GM19397 (cell line): ENCODE data around the gene AADAT.
A peak's percentile ranks its signal among the peaks of the same experiment; 100 is the strongest.

ENCODE experiments used
- ATAC-seq: cut with Tn5 transposase; IDR thresholded peaks from one replicate; pipeline ENCODE4 v1.9.1; 2021; ENCODE audit warnings: mild to moderate bottlenecking, moderate library complexity; ENCODE audit not compliant: unreplicated experiment

The AADAT gene

GRCh38 chr4:170035845-170036244, 53.9 kb downstream of the AADAT start:
- ATAC-seq = no peak

- ATAC-seq = no peak
Measured at GRCh38 chr4:170035231-170035630, 54.5 kb downstream of the AADAT start.

GRCh38 chr4:170033999-170034398, 55.8 kb downstream of the AADAT start:
- ATAC-seq = no peak

DNA sequence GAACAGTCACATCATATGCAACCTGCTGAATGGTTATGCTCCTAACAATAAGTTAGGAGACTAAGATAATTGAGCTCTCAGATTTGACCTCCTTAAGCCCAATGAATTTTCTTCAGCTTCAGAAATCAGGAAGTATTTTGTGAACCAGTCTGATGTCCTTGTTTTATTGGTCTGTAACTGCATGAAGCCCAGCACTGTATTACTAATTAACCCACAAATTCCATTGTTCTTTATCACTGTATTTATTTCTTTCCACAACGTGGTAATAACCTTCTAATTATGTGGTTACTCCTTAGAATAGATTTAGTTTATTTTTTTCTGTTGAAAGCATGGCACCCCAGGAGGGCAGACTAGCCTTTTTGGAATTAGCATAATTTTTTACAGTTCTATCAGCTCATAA, 59.6 kb downstream of the AADAT start:
- no peak for ATAC-seq

GRCh38 chr4:170027181-170027829, 62.5 kb downstream of the AADAT start:
- peak; percentile 62 for ATAC-seq

DNA sequence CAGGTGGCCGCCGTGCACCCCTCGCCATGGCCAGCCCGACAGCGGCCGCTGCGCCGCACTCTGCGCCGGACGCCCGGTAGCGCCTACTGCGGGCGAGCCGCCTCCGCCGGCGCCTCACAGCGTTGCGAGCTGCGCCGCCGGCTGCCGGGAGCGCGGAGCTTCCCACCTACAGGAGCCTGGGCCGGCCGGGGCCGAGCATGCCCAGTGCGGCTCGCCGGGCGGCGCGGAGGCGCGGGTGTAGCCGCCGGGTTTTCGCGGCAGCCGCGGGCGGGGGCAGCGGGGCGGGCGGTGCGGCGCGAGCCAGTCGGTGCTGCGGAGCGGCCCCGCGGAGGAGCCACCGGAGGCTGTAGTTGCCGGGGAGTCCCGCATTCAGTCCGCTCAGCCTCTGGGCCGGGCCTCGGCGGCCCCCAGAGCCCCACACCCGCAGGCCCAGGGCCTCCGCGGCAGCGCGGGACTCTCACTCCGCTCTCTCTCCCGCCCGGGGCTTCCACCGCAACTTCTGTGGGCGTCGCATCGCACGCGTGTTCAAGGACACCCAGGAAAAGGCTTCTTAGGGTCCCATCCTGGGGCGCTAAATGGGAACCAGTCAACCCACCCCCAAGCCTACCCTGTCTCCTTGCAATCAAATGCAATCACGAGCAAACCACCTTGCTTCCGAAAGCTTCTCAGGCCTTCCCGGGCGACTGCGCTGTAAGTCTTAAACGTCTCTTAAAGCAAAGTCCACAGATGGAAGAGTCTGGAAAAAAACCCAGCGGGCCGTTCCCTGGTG, 63.3 kb downstream of the AADAT start, which contains the start of gene MFAP3L:
Gene MFAP3L (minus strand): TSS at position 143 of the 769 bp plus-strand sequence. CDS start 20,518 bp downstream, outside the sequence.
- ATAC-seq = peak; percentile 91

DNA sequence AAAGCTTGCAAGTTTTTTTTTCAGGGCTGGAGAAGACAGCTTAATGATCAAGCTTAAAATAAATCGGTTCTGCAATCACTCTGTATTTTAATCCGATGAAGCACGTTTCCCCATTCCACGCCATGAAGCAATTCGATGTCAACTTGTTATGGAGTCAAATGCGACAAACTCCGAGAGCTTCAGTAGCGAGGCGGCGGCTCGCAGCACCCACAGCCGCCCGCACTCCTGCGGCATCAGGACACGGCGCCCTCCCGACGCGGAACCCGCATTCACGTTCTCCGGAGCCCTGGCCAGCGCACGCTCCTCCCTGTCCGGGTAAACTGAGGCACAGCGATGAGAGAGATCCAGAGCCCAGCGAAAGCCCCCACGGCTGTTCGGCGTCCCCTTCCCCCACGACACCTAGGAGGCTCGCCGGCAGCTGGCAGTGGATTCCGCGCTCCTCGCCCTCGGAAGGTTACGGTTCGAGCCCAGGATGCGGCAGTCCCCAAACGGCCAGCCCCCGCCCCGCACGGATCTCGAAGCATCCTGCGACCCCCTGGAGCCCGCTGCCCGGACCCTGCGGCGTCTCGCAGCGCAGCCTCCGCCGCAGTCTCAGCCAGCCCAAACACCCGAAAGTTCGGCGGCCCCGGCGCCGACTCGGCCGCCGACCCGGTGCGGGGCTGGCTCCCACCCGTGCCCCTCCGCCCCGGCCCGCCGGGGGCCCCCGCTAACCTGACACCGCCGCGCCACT, 64.1 kb downstream of the AADAT start:
- ATAC-seq = no peak

GRCh38 chr4:170022211-170022610, 67.5 kb downstream of the AADAT start:
- no peak for ATAC-seq

DNA sequence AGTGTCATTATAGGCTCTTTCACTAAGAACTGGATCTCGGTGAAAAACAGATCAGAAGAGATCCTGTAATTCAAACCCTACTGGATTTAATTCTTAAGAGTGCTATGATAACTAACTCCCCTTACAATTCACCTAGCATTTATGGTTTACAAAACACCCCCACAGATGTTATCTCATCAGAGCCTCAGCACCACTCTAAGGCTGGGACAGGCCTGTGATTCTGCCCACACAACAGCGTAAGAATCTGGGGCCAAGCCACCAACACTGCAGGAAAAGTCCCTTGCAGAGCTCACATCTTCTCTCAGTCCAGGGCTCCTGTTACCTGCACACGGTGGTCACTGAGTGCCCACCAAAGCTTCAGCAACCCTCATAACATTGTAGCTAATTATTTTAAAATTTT, 72.5 kb downstream of the AADAT start:
- ATAC-seq = no peak

DNA sequence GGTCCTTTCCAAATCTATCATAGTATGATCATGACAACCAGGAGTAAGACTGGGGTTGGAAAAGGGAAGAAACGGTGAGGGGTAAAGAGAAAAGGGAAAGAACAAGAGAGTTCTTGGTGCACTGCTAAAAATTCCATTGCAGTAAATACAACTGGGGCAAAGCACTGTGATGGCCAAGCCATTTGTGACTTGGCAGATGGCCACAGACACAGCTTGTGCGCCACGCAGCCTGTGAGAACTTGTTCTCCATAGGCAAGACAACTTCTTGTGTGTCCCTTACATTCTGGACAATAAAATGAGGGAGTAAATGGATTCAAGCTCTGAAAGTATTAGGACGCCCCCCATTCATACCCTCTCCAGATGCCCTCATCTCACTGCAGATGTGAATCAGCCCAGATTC, 74.5 kb downstream of the AADAT start:
- ATAC-seq = no peak

DNA sequence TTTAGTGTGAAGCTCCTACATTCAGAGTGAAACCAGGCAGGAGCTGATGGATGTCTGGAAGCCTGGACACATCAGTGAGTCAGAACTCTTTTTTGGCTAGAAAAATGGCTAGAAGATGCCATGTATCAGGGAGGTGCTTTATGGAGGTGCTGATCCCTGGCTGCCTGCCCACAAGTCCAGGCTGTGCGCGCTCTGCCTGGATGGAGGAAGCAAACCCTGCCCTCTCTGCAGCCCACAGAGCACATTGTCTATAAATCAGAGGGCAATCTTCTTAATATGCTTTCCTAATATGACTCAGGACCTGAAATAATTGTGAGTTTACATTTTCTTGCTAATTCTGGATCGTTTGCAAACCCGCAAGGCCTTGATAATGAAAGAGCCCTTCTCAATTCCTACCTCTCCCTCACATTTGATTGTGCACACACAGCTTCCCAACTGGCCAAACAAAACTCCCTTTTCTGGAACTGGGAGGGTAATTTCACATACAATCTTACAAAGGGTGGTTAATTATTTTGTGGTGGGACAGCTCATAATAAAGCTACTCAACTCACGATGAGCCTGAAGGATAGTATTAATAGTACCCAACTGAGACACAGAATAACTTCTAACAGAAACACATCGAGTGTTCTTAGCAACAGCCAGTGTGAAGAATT, 75.3 kb downstream of the AADAT start:
- ATAC-seq = no peak

GRCh38 chr4:170012629-170012958, 77.2 kb downstream of the AADAT start:
- ATAC-seq = no peak

DNA sequence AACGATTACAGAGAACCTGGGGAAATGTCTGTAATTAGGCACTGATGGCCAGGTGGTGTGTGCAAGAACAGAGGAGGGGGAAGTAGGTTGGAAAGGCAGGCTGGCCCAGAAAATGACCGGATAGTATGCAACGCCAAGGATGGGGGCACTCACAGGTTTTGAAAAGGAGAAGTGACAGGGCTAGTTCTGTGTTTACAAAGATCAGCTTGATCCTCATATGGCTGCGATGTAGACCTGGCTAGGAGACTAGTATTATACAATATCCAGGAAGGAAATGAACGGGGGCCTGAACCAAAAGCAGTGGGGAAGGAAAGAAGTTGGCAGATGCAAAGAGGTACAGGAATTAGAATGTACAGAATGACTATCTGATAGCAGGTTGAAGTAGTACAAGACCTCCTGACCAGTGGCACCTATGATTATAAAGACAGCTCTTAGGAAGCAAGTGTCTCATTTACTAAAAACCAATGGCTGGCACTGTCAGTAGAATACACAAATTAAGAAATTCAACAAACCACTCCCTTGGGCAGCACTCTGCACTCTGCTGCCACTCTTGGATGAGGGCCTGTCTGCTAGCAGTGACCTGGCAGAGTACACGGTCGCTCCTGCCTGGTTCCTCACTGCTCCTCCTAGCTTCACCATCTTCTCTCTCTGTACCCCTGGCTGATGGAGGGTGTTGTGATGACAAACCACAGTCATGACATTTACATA, 77.7 kb downstream of the AADAT start:
- no peak for ATAC-seq
